HUES64 (cell line): ENCODE results near the gene PFDN1.

Source experiments
- H3K27ac ChIP-seq: 2 replicates; pipeline ENCODE4 v1.7.0; 2013; ENCODE audit warnings: low read depth, low read length, inconsistent platforms
- H3K27me3 ChIP-seq: 2 replicates; pipeline ENCODE4 v1.6.1; 2013; ENCODE audit warnings: mild to moderate bottlenecking, low read length; ENCODE audit not compliant: insufficient read depth
- H3K36me3 ChIP-seq: 2 replicates; pipeline ENCODE4 v1.6.1; 2013; ENCODE audit warnings: mild to moderate bottlenecking, low read length; ENCODE audit not compliant: insufficient read depth
- H3K4me1 ChIP-seq: 2 replicates; pipeline ENCODE4 v1.6.1; 2013; ENCODE audit warnings: mild to moderate bottlenecking, low read length, moderate library complexity; ENCODE audit not compliant: insufficient read depth
- H3K4me3 ChIP-seq: 2 replicates; pipeline ENCODE4 v1.5.1; 2013; ENCODE audit warnings: mild to moderate bottlenecking, low read length, moderate library complexity
- H3K9ac ChIP-seq: 2 replicates; pipeline ENCODE4 v1.6.1; 2013; ENCODE audit warnings: mild to moderate bottlenecking, low read depth, low read length
- H3K9me3 ChIP-seq: 2 replicates; pipeline ENCODE4 v1.6.1; 2013; ENCODE audit warnings: low read depth, low read length; ENCODE audit not compliant: insufficient read depth
- WGBS: fragments of 150-250, 120-280 bp; methylation state at CpG from one replicate; pipeline ENCODE4 v1.1.7; 2013; ENCODE audit warnings: missing lambda C conversion rate; 5-methylcytosine and 5-hydroxymethylcytosine counted together

The PFDN1 gene

GRCh38 chr5:140258016-140258415 lies 44.9 kb downstream of the PFDN1 start:
- no peak overlapping the region for H3K27ac ChIP-seq
- H3K4me1 ChIP-seq, result peaks cover 18% of the 10 kb centered on the region
- H3K4me3 ChIP-seq, result no peak overlapping the region
- no peak overlapping the region for H3K9ac ChIP-seq
- H3K27me3 ChIP-seq, result no peaks in the 10 kb centered on the region
- no peaks in the 10 kb centered on the region; the same call in 1 of the 2 replicates for H3K9me3 ChIP-seq
- WGBS, result 85% methylated on average over 3 of the region's 3 CpGs
- H3K36me3 ChIP-seq, result peaks cover 7% of the 10 kb centered on the region; the same call in 1 of the 2 replicates

DNA sequence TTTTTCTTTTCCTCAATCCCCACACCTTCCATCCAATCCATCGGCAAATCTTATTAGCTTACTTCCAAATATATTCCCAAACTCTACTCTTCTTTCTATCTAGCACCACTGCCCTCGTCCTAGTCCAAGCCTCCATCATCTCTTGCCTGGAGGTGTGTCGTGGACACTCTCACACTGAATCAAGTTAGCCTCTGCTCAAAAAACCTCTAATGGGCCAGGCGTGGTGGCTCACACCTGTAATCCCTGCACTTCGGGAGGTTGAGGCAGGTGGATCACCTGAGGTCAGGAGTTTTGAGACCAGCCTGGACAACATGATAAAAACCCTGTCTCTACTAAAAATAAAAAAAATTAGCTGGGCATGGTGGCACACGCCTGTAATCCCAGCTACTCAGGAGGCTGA lies 46.2 kb downstream of the PFDN1 start:
- Histone ChIP-seq H3K27me3 (no peaks in the 10 kb centered on the region), H3K9me3 (no peaks in the 10 kb centered on the region; the same call in 1 of the 2 replicates), H3K36me3 (peaks cover 4% of the 10 kb centered on the region; the same call in 1 of the 2 replicates), H3K27ac (no peak overlapping the region), H3K4me3 (no peak overlapping the region), H3K9ac (no peak overlapping the region), H3K4me1 (peaks cover 25% of the 10 kb centered on the region)
- WGBS, result 97% methylated on average over 6 of the region's 6 CpGs

DNA sequence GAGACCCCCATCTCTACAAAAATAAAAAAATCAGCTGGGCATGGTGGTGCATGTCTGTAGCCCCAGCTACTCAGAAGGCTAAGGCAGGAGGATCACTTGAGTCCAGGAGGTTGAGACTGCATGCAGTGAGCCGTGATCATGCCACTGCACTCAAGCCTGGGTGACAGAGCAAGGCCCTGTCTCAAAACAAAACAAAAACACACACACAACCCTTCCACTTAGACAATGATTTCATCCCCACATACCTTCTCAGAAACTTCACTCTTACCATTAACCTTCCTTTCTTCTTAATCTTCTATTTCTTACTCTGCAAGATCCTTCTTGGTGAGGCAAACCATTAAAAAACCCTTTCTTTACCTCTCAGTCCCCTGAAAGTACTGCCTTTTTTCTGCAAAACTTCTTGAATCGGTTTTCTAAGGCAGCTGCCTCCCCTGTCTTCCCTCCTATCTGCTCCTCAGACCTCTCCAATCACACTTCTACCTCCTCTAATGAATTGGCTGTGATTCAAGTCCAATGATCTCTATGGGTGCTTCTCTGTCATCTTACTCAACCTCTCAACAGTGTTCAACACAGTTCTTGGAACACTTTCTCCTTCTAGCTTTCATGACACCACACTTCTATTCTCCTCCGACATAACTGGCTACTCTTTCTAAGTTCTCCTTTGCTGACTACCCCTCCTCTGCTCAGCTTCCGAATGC lies 47.3 kb downstream of the PFDN1 start:
- WGBS, result 93% methylated on average over 4 of the region's 4 CpGs

GRCh38 chr5:140253985-140254384 lies 48.9 kb downstream of the PFDN1 start:
- peaks cover 13% of the 10 kb centered on the region for H3K4me1 ChIP-seq
- no peak overlapping the region for H3K27ac ChIP-seq
- no peak overlapping the region for H3K9ac ChIP-seq
- WGBS, result 93% methylated on average over 4 of the region's 4 CpGs
- H3K9me3 ChIP-seq, result no peaks in the 10 kb centered on the region
- H3K36me3 ChIP-seq, result peaks cover 3% of the 10 kb centered on the region; the same call in 1 of the 2 replicates
- H3K4me3 ChIP-seq, result no peak overlapping the region
- no peaks in the 10 kb centered on the region for H3K27me3 ChIP-seq

More for the DNA sequence above, 47.3 kb downstream of the PFDN1 start:
- H3K9ac ChIP-seq, result no peak overlapping the region
- H3K27me3 ChIP-seq, result no peaks in the 10 kb centered on the region
- H3K36me3 ChIP-seq, result peaks cover 4% of the 10 kb centered on the region; the same call in 1 of the 2 replicates
- no peak overlapping the region for H3K4me3 ChIP-seq
- peaks cover 20% of the 10 kb centered on the region for H3K4me1 ChIP-seq
- no peaks in the 10 kb centered on the region; the same call in 1 of the 2 replicates for H3K9me3 ChIP-seq
- no peak overlapping the region for H3K27ac ChIP-seq

DNA sequence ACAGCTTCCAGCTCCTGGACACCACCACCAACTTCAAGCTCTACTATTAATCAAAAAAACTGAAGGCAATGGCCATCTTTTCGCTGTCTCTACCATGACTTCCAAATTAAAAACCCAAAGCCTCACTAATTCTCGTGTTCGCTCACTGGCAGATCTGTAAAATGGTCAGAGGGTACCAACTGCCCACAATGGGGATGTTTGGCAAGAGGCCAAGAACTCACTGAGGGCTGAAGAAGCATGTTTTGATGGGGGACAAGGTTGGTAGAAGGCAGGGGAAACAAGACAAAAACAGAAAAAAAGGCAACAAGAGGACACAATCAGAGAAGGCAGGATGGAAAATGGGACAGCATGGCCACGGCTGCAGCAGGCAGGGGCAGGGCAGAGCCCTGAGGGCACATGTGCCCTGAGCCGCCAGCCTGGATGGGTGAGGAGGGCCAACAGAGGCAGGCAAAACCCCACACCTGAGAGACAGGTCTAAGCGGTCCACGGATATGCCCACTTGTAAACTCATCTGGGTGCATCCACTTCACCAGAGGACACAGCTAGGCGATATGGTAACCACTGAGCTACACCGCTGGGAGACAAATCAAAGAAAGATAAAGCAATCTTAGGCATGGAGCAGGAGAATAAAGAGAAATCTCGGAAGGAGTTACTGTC lies 50.3 kb downstream of the PFDN1 start:
- Histone ChIP-seq H3K36me3 (peaks cover 3% of the 10 kb centered on the region; the same call in 1 of the 2 replicates), H3K27ac (no peak overlapping the region), H3K4me1 (peaks cover 8% of the 10 kb centered on the region; the same call in 1 of the 2 replicates), H3K9me3 (no peaks in the 10 kb centered on the region), H3K27me3 (no peaks in the 10 kb centered on the region), H3K9ac (no peak overlapping the region), H3K4me3 (no peak overlapping the region)
- 94% methylated on average over 10 of the region's 10 CpGs for WGBS

GRCh38 chr5:140251527-140251973 lies 51.4 kb downstream of the PFDN1 start:
- Histone ChIP-seq H3K27ac (no peak overlapping the region), H3K4me3 (no peak overlapping the region), H3K4me1 (peaks cover 11% of the 10 kb centered on the region; the same call in 1 of the 2 replicates), H3K9ac (no peak overlapping the region), H3K9me3 (no peaks in the 10 kb centered on the region), H3K36me3 (peaks cover 3% of the 10 kb centered on the region; the same call in 1 of the 2 replicates), H3K27me3 (no peaks in the 10 kb centered on the region)
- WGBS, result 82% methylated on average over 5 of the region's 5 CpGs

DNA sequence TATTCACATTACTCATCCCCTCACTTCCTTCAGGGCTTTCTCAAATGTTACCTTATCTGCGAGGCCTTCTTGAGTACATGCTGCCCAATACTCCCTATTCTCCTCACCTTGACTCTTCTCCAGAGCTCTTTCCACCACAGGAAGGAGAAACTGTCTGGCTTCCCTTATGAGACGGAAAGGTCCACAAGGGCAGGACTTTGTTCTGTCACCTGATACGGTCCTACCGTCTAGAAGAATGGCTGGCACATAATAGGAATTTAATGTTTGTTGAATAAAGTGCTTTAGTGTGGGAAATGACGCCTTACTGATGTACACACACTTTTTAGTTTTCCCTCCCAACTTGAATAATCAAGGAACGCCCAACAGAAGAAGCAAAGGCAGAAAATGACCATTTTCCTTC lies 52.5 kb downstream of the PFDN1 start:
- peaks cover 18% of the 10 kb centered on the region for H3K4me1 ChIP-seq
- H3K9ac ChIP-seq, result no peak overlapping the region
- H3K36me3 ChIP-seq, result peaks cover 5% of the 10 kb centered on the region; the same call in 1 of the 2 replicates
- WGBS, result 97% methylated on average over 6 of the region's 6 CpGs
- H3K9me3 ChIP-seq, result no peaks in the 10 kb centered on the region
- no peaks in the 10 kb centered on the region for H3K27me3 ChIP-seq
- no peak overlapping the region for H3K27ac ChIP-seq
- no peak overlapping the region for H3K4me3 ChIP-seq

DNA sequence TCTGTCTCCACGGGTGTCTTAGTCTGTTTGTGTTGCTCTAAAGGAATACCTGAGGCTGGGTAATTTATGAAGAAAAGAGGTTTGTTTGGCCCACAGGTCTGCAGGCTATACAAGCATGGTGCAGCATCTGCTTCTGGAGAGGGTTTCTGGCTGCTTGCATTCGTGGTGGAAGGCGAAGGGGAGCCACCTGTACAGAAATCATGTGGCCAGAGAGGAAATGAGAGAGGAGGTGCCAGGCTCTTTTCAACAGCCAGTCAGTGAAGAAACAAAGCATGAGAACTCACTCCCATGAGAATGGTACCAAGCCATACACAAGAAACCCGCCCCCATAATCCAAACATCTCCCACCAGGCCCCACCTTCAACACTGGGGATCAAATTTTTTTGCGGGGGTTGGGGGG lies 53.4 kb downstream of the PFDN1 start:
- Histone ChIP-seq H3K36me3 (peaks cover 13% of the 10 kb centered on the region; the same call in 1 of the 2 replicates), H3K9me3 (no peaks in the 10 kb centered on the region), H3K27ac (no peak overlapping the region), H3K4me1 (peaks cover 18% of the 10 kb centered on the region), H3K4me3 (no peak overlapping the region), H3K27me3 (no peaks in the 10 kb centered on the region), H3K9ac (no peak overlapping the region)
- 91% methylated on average over 5 of the region's 5 CpGs for WGBS

GRCh38 chr5:140248414-140248813 lies 54.5 kb downstream of the PFDN1 start:
- Histone ChIP-seq H3K27ac (no peak overlapping the region), H3K4me3 (no peak overlapping the region), H3K4me1 (peaks cover 18% of the 10 kb centered on the region), H3K9ac (no peak overlapping the region), H3K9me3 (no peaks in the 10 kb centered on the region), H3K36me3 (peaks cover 18% of the 10 kb centered on the region), H3K27me3 (no peaks in the 10 kb centered on the region)
- 83% methylated on average over 3 of the region's 3 CpGs for WGBS

- no peak overlapping the region for H3K27ac ChIP-seq
- H3K27me3 ChIP-seq, result no peaks in the 10 kb centered on the region
- H3K4me3 ChIP-seq, result no peak overlapping the region
- H3K9ac ChIP-seq, result no peak overlapping the region
- peaks cover 18% of the 10 kb centered on the region for H3K36me3 ChIP-seq
- peaks cover 18% of the 10 kb centered on the region for H3K4me1 ChIP-seq
- 83% methylated on average over 8 of the region's 8 CpGs for WGBS
- no peaks in the 10 kb centered on the region for H3K9me3 ChIP-seq
Observed at GRCh38 chr5:140246378-140247122, 56.4 kb downstream of the PFDN1 start.

GRCh38 chr5:140245926-140246325 lies 57.0 kb downstream of the PFDN1 start:
- Histone ChIP-seq H3K27ac (no peak overlapping the region), H3K4me3 (no peak overlapping the region), H3K36me3 (peaks cover 18% of the 10 kb centered on the region), H3K9me3 (no peaks in the 10 kb centered on the region), H3K27me3 (no peaks in the 10 kb centered on the region), H3K9ac (no peak overlapping the region), H3K4me1 (peaks cover 23% of the 10 kb centered on the region)
- 78% methylated on average over 7 of the region's 7 CpGs for WGBS
